H1 (cell line): ENCODE results near the gene CYTL1. TPM values are rescaled to one million over a fixed set of nuclear protein-coding genes. Genes with fewer than 3 reads are reported as not detected.

Experiments used
- HDAC2 ChIP-seq, 2 experiments: fragments of 300-600 bp in 1 of 2; sonication (generic) in 1 of 2; IDR thresholded peaks; 2 replicates each; pipeline ENCODE4 v1.6.1; 2011 to 2012; ENCODE audit warnings: low read depth in 2 of 2, low read length in 2 of 2, mild to moderate bottlenecking in 2 of 2, moderate library complexity in 2 of 2, borderline replicate concordance in 1 of 2, inconsistent platforms in 1 of 2
- polyA plus RNA-seq, 7 experiments: library from polyadenylated mRNA; depleted of rRNA in 3 of 7; stranded (reverse) in 5 of 7; unstranded in 2 of 7; fragments of >200 nt in 5 of 7; fragments of 200-250 nt in 2 of 7; gene quantifications; 1 replicate in 5 of 7; 2 replicates in 1 of 7; 4 replicates in 1 of 7; pipeline versions ENCODE4 v1.2.1 to v1.2.3, GENCODE V29; 2011 to 2013; ENCODE audit warnings: missing spikeins in 2 of 7, mixed read lengths in 2 of 7
- total RNA-seq: library from RNA; stranded (reverse); fragmentation: NEBNext Ultra II Directional; extraction: Animal tissue kit (Norgen Biotek cat#: 25700); gene quantifications from 2 replicates; pipeline ENCODE4 v1.2.1, GENCODE V29; 2021

The CYTL1 gene
- total and polyA plus RNA-seq, 2 of the 8 experiments (the other 6 are each of a cell fraction or from before 2014, with no cell fraction given) = 8.6 to 9.8 TPM

DNA sequence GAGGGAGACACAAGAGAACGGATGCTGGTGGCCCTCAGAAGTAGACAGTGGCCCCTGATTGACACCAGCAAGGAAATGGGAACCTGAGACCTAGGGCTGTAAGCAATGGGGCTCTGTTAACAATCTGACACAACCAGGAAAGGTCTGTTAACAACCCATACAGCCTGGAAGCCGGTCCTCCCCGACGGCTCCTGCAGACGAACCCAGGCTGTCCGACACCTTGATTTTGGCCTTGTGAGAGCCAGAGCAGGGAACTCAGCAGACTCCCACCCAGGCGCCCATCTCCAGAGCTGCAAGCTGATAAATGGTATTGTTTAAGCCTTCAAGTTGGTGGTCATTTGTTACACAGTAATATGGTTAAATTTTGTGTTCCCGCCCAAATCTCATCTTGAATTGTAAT lies 10.2 kb upstream of the CYTL1 start (continued):
- TF ChIP-seq HDAC2 (IDR thresholded peaks at IDR 0.05; ENCODE audit: borderline replicate concordance in 1 of 2, low read depth in 2 of 2, low read length in 2 of 2) = no peak
